Nephron (organoid): ENCODE results near the gene PPP1R9A.

Experiments
- H3K27ac Mint-ChIP-seq, 3 experiments: 2 replicates each; pipeline ENCODE4 v1.8.0; 2020; ENCODE audit warnings: mixed read lengths in 3 of 3, mild to moderate bottlenecking in 2 of 3, moderate library complexity in 1 of 3
- H3K27me3 Mint-ChIP-seq: 2 replicates; pipeline ENCODE4 v1.8.0; 2021; ENCODE audit warnings: low read depth, mild to moderate bottlenecking, moderate library complexity, mixed read lengths
- H3K36me3 Mint-ChIP-seq: 2 replicates; pipeline ENCODE4 v1.8.0; 2020; ENCODE audit warnings: low read depth, mixed read lengths
- H3K4me1 Mint-ChIP-seq: 2 replicates; pipeline ENCODE4 v1.8.0; 2020; ENCODE audit warnings: mixed read lengths
- H3K4me3 Mint-ChIP-seq, 3 experiments: 2 replicates each; pipeline ENCODE4 v1.8.0; 2020; ENCODE audit warnings: mild to moderate bottlenecking in 3 of 3, mixed read lengths in 3 of 3, moderate library complexity in 2 of 3
- H3K9me3 Mint-ChIP-seq: 2 replicates; pipeline ENCODE4 v1.8.0; 2020; ENCODE audit warnings: mixed read lengths
- CTCF ChIP-seq, 3 experiments: fragments of 200-600 bp; sonication (generic); IDR thresholded peaks; one replicate each; pipeline ENCODE4 v1.5.0; 2021; ENCODE audit warnings: antibody characterized with exemption in 3 of 3; ENCODE audit not compliant: unreplicated experiment in 3 of 3

The PPP1R9A gene

GRCh38 chr7:95296456-95296855, 389.1 kb downstream of the PPP1R9A start:
- no peak overlapping the region for H3K4me3 Mint-ChIP-seq
- no peaks in the 10 kb centered on the region for H3K4me1 Mint-ChIP-seq
- H3K36me3 Mint-ChIP-seq, result peaks cover 11% of the 10 kb centered on the region
- H3K27ac Mint-ChIP-seq, result no peak overlapping the region
- no peak for TF ChIP-seq CTCF (IDR thresholded peaks at IDR 0.05; ENCODE audit: unreplicated experiment in 3 of 3)
- no peaks in the 10 kb centered on the region for H3K9me3 Mint-ChIP-seq
- no peaks in the 10 kb centered on the region for H3K27me3 Mint-ChIP-seq

- peaks cover 7% of the 10 kb centered on the region for H3K36me3 Mint-ChIP-seq
- H3K9me3 Mint-ChIP-seq, result no peaks in the 10 kb centered on the region
- no peak overlapping the region for H3K27ac Mint-ChIP-seq
- H3K4me3 Mint-ChIP-seq, result no peak overlapping the region
- H3K27me3 Mint-ChIP-seq, result no peaks in the 10 kb centered on the region
- no peaks in the 10 kb centered on the region for H3K4me1 Mint-ChIP-seq
- TF ChIP-seq CTCF (IDR thresholded peaks at IDR 0.05; ENCODE audit: unreplicated experiment in 3 of 3), result no peak
Observed at GRCh38 chr7:95297041-95297440, 389.6 kb downstream of the PPP1R9A start.

GRCh38 chr7:95298091-95298490, 390.7 kb downstream of the PPP1R9A start:
- Mint-ChIP-seq H3K27ac (no peak overlapping the region), H3K4me1 (peaks cover 10% of the 10 kb centered on the region), H3K4me3 (no peak overlapping the region), H3K36me3 (peaks cover 7% of the 10 kb centered on the region), H3K27me3 (no peaks in the 10 kb centered on the region), H3K9me3 (no peaks in the 10 kb centered on the region)
- no peak for TF ChIP-seq CTCF (IDR thresholded peaks at IDR 0.05; ENCODE audit: unreplicated experiment in 3 of 3)

GRCh38 chr7:95303013-95303905, 395.9 kb downstream of the PPP1R9A start:
- Mint-ChIP-seq H3K27me3 (no peaks in the 10 kb centered on the region), H3K36me3 (peaks cover 3% of the 10 kb centered on the region), H3K9me3 (no peaks in the 10 kb centered on the region), H3K4me1 (peaks cover 33% of the 10 kb centered on the region), H3K4me3 (no peak overlapping the region), H3K27ac (peak overlapping the region; percentile 1 to 69 (median 26))
- TF ChIP-seq CTCF (IDR thresholded peaks at IDR 0.05; ENCODE audit: unreplicated experiment in 3 of 3), result no peak

GRCh38 chr7:95304990-95305389, 397.6 kb downstream of the PPP1R9A start:
- no peaks in the 10 kb centered on the region for H3K36me3 Mint-ChIP-seq
- H3K27me3 Mint-ChIP-seq, result no peaks in the 10 kb centered on the region
- peak overlapping the region; percentile 1 to 48 (median 46) for H3K27ac Mint-ChIP-seq
- H3K4me3 Mint-ChIP-seq, result no peak overlapping the region
- H3K4me1 Mint-ChIP-seq, result peaks cover 42% of the 10 kb centered on the region
- H3K9me3 Mint-ChIP-seq, result no peaks in the 10 kb centered on the region
- TF ChIP-seq CTCF (IDR thresholded peaks at IDR 0.05; ENCODE audit: unreplicated experiment in 3 of 3), result no peak

GRCh38 chr7:95309951-95310350, 402.6 kb downstream of the PPP1R9A start:
- Mint-ChIP-seq H3K27ac (no peak overlapping the region), H3K36me3 (no peaks in the 10 kb centered on the region), H3K4me3 (no peak overlapping the region), H3K27me3 (no peaks in the 10 kb centered on the region), H3K9me3 (no peaks in the 10 kb centered on the region), H3K4me1 (peaks cover 15% of the 10 kb centered on the region)
- no peak for TF ChIP-seq CTCF (IDR thresholded peaks at IDR 0.05; ENCODE audit: unreplicated experiment in 3 of 3)
